GM19099 (cell line): ENCODE results near the gene D2HGDH.

Experiments used
- POLR2A ChIP-seq: IDR thresholded peaks from 3 replicates; pipeline ENCODE4 v1.6.1; 2011; ENCODE audit warnings: low read depth; ENCODE audit not compliant: insufficient read length; ENCODE audit errors: extremely low read depth

D2HGDH gene

GRCh38 chr2:241815477-241816430 is 81.3 kb downstream of the D2HGDH start:
- TF ChIP-seq POLR2A: no peak

- TF ChIP-seq POLR2A: no peak
Observed at GRCh38 chr2:241816431-241817121, 82.1 kb downstream of the D2HGDH start.

DNA sequence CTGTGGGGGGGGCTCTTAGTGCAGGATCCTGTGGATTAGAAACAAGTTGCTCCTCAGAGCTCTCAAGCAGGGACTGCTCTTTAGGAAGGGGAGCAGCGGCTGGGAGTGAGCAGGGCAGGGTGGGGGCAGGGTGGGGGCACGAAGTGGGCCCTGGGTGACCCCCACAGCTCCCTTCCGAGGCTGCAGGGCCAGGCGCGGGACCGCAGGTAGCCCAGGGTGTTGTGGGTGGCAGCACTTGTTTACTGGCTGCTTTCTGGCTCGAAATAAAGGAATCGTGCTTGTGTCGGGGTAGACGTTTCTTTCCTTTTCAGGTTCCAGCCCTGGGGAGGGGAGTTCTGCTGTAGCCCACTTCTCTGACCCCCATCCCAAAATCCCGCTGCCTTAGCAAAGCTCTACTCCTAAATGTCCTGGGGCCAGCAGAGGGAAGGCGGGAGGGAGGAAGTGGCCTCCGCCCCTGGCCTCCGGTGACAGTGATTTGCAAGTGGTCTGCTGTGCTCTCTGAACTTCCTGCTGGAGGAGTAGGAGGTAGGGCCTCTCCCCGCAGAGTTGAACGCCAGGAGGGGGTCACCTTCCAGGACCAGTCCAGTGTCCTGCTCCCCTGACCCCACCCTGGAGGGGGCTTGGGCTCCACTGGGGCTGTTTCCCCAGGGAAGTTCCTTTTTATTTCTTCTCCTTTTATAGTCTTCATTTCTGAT is 82.8 kb downstream of the D2HGDH start:
- no peak for TF ChIP-seq POLR2A
